Measurements from ENCODE around the gene MTR. TPM values are rescaled to one million over a fixed set of nuclear protein-coding genes. Genes with fewer than 3 reads are reported as not detected.

Gene MTR
- polyA plus RNA-seq, 3 donors: 27.8 to 47.1 (median 46.8) TPM

GRCh38 chr1:236952246-236953003, 157.3 kb downstream of the MTR start:
- no peak for DNase-seq

GRCh38 chr1:236953151-236953700, 158.1 kb downstream of the MTR start:
- no peak for DNase-seq

Other genes with a start within 250 kb of the MTR start
- gene HEATR1, start 190.8 kb upstream of the MTR start, polyA plus RNA-seq (ENCODE audit: insufficient read length in 3 of 3): 10 to 100 TPM; 24.7 to 35.2 (median 34.5) TPM
- 1 to 10 TPM; 1.0 to 2.2 (median 1.1) TPM for gene ACTN2, start 108.8 kb upstream of the MTR start, polyA plus RNA-seq (ENCODE audit: insufficient read length in 3 of 3)
- gene MT1HL1, start 209.1 kb downstream of the MTR start, polyA plus RNA-seq (ENCODE audit: insufficient read length in 3 of 3): not detected
- 1 to 10 TPM; 1.2 to 2.0 (median 1.3) TPM for gene RYR2, start 246.9 kb downstream of the MTR start, polyA plus RNA-seq (ENCODE audit: insufficient read length in 3 of 3)

Measured in renal pelvis (tissue), 4 donors.